Measurements from ENCODE around the gene PLEKHA4. TPM values are rescaled to one million over a fixed set of nuclear protein-coding genes. Genes with fewer than 3 reads are reported as not detected.
"Not testable (repeated sequence)": the region's sequence is repeated elsewhere in the genome, so short reads cannot be mapped to it uniquely, and the experiment has no call there.

Gene PLEKHA4
- total RNA-seq, 1 donor from 2014 or later = 29.5 TPM

GRCh38 chr19:48867746-48868113 lies 687 bp downstream of the PLEKHA4 start:
- peak; percentile 35 for DNase-seq (ENCODE audit: low read depth)

- peak; percentile 36 for DNase-seq (ENCODE audit: low read depth)
These were observed 1.2 kb downstream of the PLEKHA4 start for GRCh38 chr19:48867123-48867745.

GRCh38 chr19:48866692-48867091 lies 1.7 kb downstream of the PLEKHA4 start:
- DNase-seq (ENCODE audit: low read depth) = no peak

GRCh38 chr19:48862827-48863226 lies 5.6 kb downstream of the PLEKHA4 start:
- no peak for DNase-seq (ENCODE audit: low read depth)

- no peak for DNase-seq (ENCODE audit: low read depth)
These were observed 7.1 kb downstream of the PLEKHA4 start for GRCh38 chr19:48861313-48861712.

- DNase-seq (ENCODE audit: low read depth) = no peak
These were observed 8.5 kb downstream of the PLEKHA4 start for GRCh38 chr19:48859711-48860572.

GRCh38 chr19:48858984-48859710 lies 9.3 kb downstream of the PLEKHA4 start:
- no peak for DNase-seq (ENCODE audit: low read depth)

GRCh38 chr19:48856921-48857320 lies 11.5 kb downstream of the PLEKHA4 start:
- peak; percentile 86 for DNase-seq (ENCODE audit: low read depth)

- DNase-seq (ENCODE audit: low read depth) = no peak
These were observed 14.3 kb downstream of the PLEKHA4 start for GRCh38 chr19:48854103-48854502.

- no peak for DNase-seq (ENCODE audit: low read depth)
These were observed 14.9 kb downstream of the PLEKHA4 start for GRCh38 chr19:48853483-48853882.

GRCh38 chr19:48852292-48852691 lies 16.1 kb downstream of the PLEKHA4 start:
- no peak for DNase-seq (ENCODE audit: low read depth)

GRCh38 chr19:48846659-48847058 lies 21.8 kb downstream of the PLEKHA4 start:
- DNase-seq (ENCODE audit: low read depth) = not testable (repeated sequence)

GRCh38 chr19:48845384-48845783 lies 23.0 kb downstream of the PLEKHA4 start:
- no peak for DNase-seq (ENCODE audit: low read depth)

- no peak for DNase-seq (ENCODE audit: low read depth)
These were observed 23.9 kb downstream of the PLEKHA4 start for GRCh38 chr19:48844472-48844871.

- DNase-seq (ENCODE audit: low read depth) = peak; percentile 62
These were observed 25.6 kb downstream of the PLEKHA4 start for GRCh38 chr19:48842789-48843162.

- DNase-seq (ENCODE audit: low read depth) = no peak
These were observed 26.8 kb downstream of the PLEKHA4 start for GRCh38 chr19:48841571-48841970.

- DNase-seq (ENCODE audit: low read depth) = no peak
These were observed 27.4 kb downstream of the PLEKHA4 start for GRCh38 chr19:48841047-48841446.

GRCh38 chr19:48837687-48838086 lies 30.7 kb downstream of the PLEKHA4 start:
- no peak for DNase-seq (ENCODE audit: low read depth)

GRCh38 chr19:48837051-48837524 lies 31.3 kb downstream of the PLEKHA4 start:
- no peak for DNase-seq (ENCODE audit: low read depth)

- no peak for DNase-seq (ENCODE audit: low read depth)
These were observed 32.1 kb downstream of the PLEKHA4 start, which contains the start of gene HSD17B14 for GRCh38 chr19:48836089-48837017. Gene HSD17B14 (minus strand): TSS chr19:48836491. CDS start chr19:48836411, 80 bp downstream.

- DNase-seq (ENCODE audit: low read depth) = peak; percentile 86
These were observed 32.7 kb downstream of the PLEKHA4 start for GRCh38 chr19:48835734-48836088.

Data from myocyte (in vitro differentiated cells).